Sigmoid colon (tissue), 7 donors: ENCODE results near the gene CCDC142. TPM values are rescaled to one million over a fixed set of nuclear protein-coding genes. Genes with fewer than 3 reads are reported as not detected.

Experiments
- DNase-seq: peaks from one replicate; pipeline ENCODE4 v3.0.0-alpha.2; 2019
- H3K27ac ChIP-seq, 4 donors: fragments of 200-600 bp; sonication (generic); one replicate each; pipeline ENCODE4 v1.5.1; 2016 to 2019; ENCODE audit warnings: mild to moderate bottlenecking in 1 of 4
- H3K27me3 ChIP-seq, 3 donors: fragments of 200-600 bp; sonication (generic); one replicate each; pipeline ENCODE4 v1.5.1; 2019; ENCODE audit warnings: mild to moderate bottlenecking in 1 of 3
- H3K36me3 ChIP-seq, 4 donors: fragments of 200-600 bp; sonication (generic); one replicate each; pipeline ENCODE4 v1.5.1; 2016 to 2019
- H3K4me1 ChIP-seq, 4 donors: fragments of 200-600 bp; sonication (generic); one replicate each; pipeline ENCODE4 v1.5.1; 2017 to 2019
- H3K4me3 ChIP-seq, 4 donors: fragments of 200-600 bp; sonication (generic); one replicate each; pipeline ENCODE4 v1.5.1; 2017 to 2019; ENCODE audit warnings: mild to moderate bottlenecking in 2 of 4, moderate library complexity in 1 of 4
- H3K9me3 ChIP-seq, 4 donors: fragments of 200-600 bp in 3 of 4; sonication (generic) in 3 of 4; one replicate each; pipeline versions ENCODE4 v1.5.1 to v1.6.1; 2013 to 2019
- EP300 ChIP-seq, 4 donors: sonication (generic); formaldehyde crosslinking; IDR thresholded peaks; one replicate each; pipeline ENCODE4 v1.6.1; 2017; ENCODE audit warnings: antibody characterized with exemption in 4 of 4
- POLR2A ChIP-seq, 2 donors: fragments of 450-650 bp; IDR thresholded peaks; one replicate each; pipeline ENCODE4 v1.6.1; 2016; ENCODE audit warnings: antibody characterized with exemption in 2 of 2, mild to moderate bottlenecking in 2 of 2, moderate library complexity in 2 of 2
- POLR2AphosphoS5 ChIP-seq, 4 donors: sonication (generic); formaldehyde crosslinking; IDR thresholded peaks; one replicate each; pipeline ENCODE4 v1.6.1; 2017; ENCODE audit warnings: antibody characterized with exemption in 4 of 4
- WGBS, 2 donors: extraction: QIAGEN DNeasy Blood & Tissue Kit; methylation state at CpG; one replicate each; pipeline ENCODE4 v1.1.7; 2013; 5-methylcytosine and 5-hydroxymethylcytosine counted together
- intact Hi-C: fragments of 100-400 bp; cut with DNase I; formaldehyde crosslinking; loops from one replicate; pipeline ENCODE4 v1.15.1; 2023
- polyA plus RNA-seq, 3 donors: library from polyadenylated mRNA; stranded (reverse); fragments of 200-250 nt; gene quantifications; one replicate each; pipeline ENCODE4 v1.2.3, GENCODE V29; 2013
- total RNA-seq, 4 donors: library from RNA; depleted of rRNA; stranded (reverse); fragments of >200 nt; gene quantifications; one replicate each; pipeline ENCODE4 v1.1.0, GENCODE V29; 2016
- TF ChIP-seq, protein P1 (sequence below), 4 experiments: fragments of 450-650 bp in 3 of 4; fragments of 200-600 bp in 1 of 4; IDR thresholded peaks; one replicate each; pipeline ENCODE4 v1.5.1; 2016 to 2019; ENCODE audit warnings: antibody characterized with exemption in 4 of 4, mild to moderate bottlenecking in 3 of 4, moderate library complexity in 2 of 4
- donor health status: healthy with polysubstance abuse.
- donor health status: Bipolar disorder and iron deficiency.
- donor health status: healthy.

Gene CCDC142, protein sequence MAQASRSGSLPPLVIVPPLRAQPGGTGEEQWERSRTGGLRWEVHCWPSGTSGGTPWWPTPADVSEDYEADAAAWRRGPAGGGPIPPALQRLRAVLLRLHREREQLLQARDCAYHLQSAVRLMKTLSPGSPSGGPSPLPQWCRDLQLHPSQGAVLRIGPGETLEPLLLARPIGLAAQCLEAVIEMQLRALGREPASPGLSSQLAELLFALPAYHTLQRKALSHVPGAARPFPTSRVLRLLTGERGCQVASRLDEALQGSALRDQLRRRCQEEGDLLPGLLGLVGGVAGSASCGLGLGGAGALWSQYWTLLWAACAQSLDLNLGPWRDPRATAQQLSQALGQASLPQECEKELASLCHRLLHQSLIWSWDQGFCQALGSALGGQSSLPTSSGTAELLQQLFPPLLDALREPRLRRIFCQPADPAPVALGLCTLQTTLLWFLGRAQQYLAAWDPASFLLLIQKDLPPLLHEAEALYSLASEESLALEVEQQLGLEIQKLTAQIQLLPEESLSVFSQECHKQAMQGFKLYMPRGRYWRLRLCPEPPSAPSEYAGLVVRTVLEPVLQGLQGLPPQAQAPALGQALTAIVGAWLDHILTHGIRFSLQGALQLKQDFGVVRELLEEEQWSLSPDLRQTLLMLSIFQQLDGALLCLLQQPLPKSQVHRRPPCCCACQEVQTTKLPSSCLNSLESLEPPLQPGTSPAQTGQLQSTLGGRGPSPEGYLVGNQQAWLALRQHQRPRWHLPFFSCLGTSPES
- total RNA-seq (10 to 100 TPM; 15.8 to 20.9 (median 16.8) TPM), polyA plus RNA-seq (10 to 100 TPM in 1 of 3 donors, 1 to 10 TPM in 2; 1.8 to 16.8 (median 2.1) TPM)

DNA sequence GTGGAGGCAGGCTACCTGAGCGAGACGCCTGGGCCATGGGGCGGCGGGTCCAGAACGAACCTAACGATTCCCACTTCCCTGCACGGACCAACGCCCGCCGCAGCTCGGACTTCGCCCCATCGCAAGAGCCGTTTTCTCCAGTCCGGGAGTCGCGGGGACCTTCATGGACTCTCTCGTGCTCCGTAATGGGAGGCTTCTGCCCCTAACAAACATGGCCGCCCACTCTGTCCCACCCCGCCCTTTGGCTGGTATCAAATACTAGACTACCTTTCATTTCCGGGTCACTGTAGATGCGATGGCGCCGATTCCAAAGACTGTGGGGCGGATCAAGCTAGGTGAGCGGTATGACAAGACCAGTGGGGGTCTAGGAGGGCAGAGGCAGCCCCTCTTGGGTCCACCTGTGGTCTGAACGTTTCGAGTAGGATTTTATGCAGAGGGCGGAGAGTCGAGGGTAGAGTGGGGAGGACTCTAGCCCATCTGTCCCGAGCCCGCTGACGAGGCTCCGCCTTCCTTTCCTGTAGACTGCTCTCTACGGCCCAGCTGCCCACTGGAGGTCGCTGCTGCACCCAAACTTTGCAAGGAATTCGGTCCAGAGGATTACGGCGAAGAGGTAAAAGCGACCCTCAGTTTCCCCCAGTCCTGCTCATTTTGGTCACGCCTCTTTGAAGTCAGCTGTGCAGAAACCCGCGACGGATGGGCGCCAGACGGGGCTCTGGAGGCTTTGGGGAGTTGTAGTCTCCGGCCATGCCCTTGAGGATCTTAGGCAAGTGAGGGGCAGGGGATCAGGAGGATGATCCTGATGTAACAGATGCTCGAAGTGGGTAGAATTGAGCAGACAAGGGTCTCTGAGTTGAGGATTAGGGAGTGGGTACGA is at the start of gene CCDC142, which contains the start of gene TTC31:
Gene CCDC142, minus strand, starts transcription at position 198 of the 874 bp plus-strand sequence. Its CDS starts 161 bp downstream, at position 37.
Gene TTC31, plus strand, starts transcription at position 281 of the 874 bp plus-strand sequence. Its CDS starts 15 bp downstream, at position 296.
- Histone ChIP-seq H3K4me3 (peak within 1 kb of the TSS; percentile 62 to 79 (median 76)), H3K27me3 (no peaks in the 10 kb centered on the region), H3K27ac (peak within 1 kb of the TSS; percentile 87 to 92 (median 90)), H3K4me1 (peaks cover 0 to 33% (median 28%) of the 10 kb centered on the region in 4 donors), H3K9me3 (no peaks in the 10 kb centered on the region), H3K36me3 (peaks cover 0 to 58% (median 8%) of the 10 kb centered on the region in 4 donors)
- intact Hi-C loops, result loop anchor here (1.0 to 2.0 kb wide), 5 partner anchors 24 to 104 kb away; partner anchors contain the start of genes AUP1, DOK1, HTRA2 and INO80B
- no peak for TF ChIP-seq EP300 (IDR thresholded peaks at IDR 0.05)
- peak; percentile 69 to 81 (median 78) for TF ChIP-seq POLR2AphosphoS5 (IDR thresholded peaks at IDR 0.05)
- peak in 1 of 2 donors; percentile 46 for TF ChIP-seq POLR2A (IDR thresholded peaks at IDR 0.05)
- TF ChIP-seq, protein P1, sequence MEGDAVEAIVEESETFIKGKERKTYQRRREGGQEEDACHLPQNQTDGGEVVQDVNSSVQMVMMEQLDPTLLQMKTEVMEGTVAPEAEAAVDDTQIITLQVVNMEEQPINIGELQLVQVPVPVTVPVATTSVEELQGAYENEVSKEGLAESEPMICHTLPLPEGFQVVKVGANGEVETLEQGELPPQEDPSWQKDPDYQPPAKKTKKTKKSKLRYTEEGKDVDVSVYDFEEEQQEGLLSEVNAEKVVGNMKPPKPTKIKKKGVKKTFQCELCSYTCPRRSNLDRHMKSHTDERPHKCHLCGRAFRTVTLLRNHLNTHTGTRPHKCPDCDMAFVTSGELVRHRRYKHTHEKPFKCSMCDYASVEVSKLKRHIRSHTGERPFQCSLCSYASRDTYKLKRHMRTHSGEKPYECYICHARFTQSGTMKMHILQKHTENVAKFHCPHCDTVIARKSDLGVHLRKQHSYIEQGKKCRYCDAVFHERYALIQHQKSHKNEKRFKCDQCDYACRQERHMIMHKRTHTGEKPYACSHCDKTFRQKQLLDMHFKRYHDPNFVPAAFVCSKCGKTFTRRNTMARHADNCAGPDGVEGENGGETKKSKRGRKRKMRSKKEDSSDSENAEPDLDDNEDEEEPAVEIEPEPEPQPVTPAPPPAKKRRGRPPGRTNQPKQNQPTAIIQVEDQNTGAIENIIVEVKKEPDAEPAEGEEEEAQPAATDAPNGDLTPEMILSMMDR (IDR thresholded peaks at IDR 0.05), result peak; percentile 81 to 91 (median 84)
- DNase-seq, result peak; percentile 98
- WGBS, 2 donors, result 1% methylated on average over 50 of the region's 50 CpGs

DNA sequence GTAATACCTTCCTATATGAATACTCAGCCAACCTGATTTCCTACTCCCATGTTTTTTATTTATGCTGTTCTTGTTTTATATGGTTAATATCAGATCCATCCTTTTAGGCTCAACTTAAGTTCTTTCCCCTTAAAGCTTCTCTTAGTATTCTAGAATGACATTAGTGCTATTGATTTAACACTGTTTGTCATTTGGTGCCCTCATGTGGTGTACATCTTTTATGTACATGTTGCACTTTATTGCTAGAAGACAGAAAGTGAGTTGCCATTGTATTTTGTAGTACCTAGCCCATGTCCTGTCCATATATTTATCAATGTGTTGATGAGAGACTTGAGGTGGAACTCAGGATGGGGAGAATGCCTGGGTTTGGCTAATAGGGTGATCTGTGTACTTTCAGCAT is 49.4 kb upstream of the CCDC142 start:
- no peaks in the 10 kb centered on the region for H3K27me3 ChIP-seq
- no peak overlapping the region for H3K27ac ChIP-seq
- peaks cover 10 to 25% (median 18%) of the 10 kb centered on the region in 4 donors for H3K36me3 ChIP-seq
- no peaks in the 10 kb centered on the region for H3K9me3 ChIP-seq
- peaks cover 0 to 34% (median 24%) of the 10 kb centered on the region in 4 donors for H3K4me1 ChIP-seq
- TF ChIP-seq, protein P1 (IDR thresholded peaks at IDR 0.05), result no peak
- no peak for TF ChIP-seq POLR2AphosphoS5 (IDR thresholded peaks at IDR 0.05)
- no peak for TF ChIP-seq EP300 (IDR thresholded peaks at IDR 0.05)
- no peak for TF ChIP-seq POLR2A (IDR thresholded peaks at IDR 0.05)
- intact Hi-C loops, result no loop called here
- H3K4me3 ChIP-seq, result no peak overlapping the region
- no peak for DNase-seq

DNA sequence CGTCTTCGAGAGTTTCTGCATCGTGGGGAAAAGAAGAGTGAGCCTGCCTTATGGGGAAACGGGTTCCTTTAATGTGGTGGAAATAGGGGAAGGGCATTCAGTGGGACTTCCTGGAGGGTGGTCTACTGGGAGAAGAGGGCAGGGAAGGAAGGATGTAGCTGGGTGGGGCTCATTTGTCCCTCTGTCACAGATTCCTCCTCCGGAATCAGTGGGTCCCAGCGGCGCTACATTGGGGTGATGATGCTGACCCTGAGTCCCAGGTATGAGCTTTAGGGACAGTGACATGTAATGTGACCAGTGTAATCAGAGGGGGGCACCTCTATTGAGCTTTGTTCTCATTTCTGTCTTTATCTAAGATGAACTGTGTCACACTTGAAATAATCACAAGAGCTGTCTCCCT is 48.9 kb upstream of the CCDC142 start:
- no peak for TF ChIP-seq POLR2AphosphoS5 (IDR thresholded peaks at IDR 0.05)
- no peak for TF ChIP-seq POLR2A (IDR thresholded peaks at IDR 0.05)
- no peak for TF ChIP-seq EP300 (IDR thresholded peaks at IDR 0.05)
- TF ChIP-seq, protein P1 (IDR thresholded peaks at IDR 0.05), result no peak
- Histone ChIP-seq H3K27ac (no peak overlapping the region), H3K4me1 (peaks cover 0 to 34% (median 24%) of the 10 kb centered on the region in 4 donors), H3K27me3 (no peaks in the 10 kb centered on the region), H3K36me3 (peaks cover 16 to 30% (median 24%) of the 10 kb centered on the region in 4 donors), H3K9me3 (no peaks in the 10 kb centered on the region), H3K4me3 (no peak overlapping the region)
- intact Hi-C loops, result loop anchor here (2.0 kb wide), 1 partner anchor 17 kb away; no protein-coding TSS in a partner anchor
- DNase-seq, result no peak
- 82 to 89% methylated on average over 7 of the region's 7 CpGs for WGBS, 2 donors
